K562 (cell line): ENCODE measurements around the gene CDK14. TPM values are rescaled to one million over a fixed set of nuclear protein-coding genes. Genes with fewer than 3 reads are reported as not detected.

Experiments used
- ATAC-seq: fragments of 200-7000 bp; cut with Tn5 transposase; 3 replicates; pipeline ENCODE4 v1.9.1; 2020; ENCODE audit warnings: moderate library complexity
- BruUV-seq: library from RNA; stranded (reverse); fragments of 400-500 nt; replicated peaks from 2 replicates; lab custom pipeline; 2021; lab: Mats Ljungman, UMichigan
- CTCF ChIA-PET: fragments of 300-600 bp; formaldehyde crosslinking; extraction: SDS; loops from one replicate; lab custom pipeline; 2021; ENCODE audit warnings: low intra/inter-chr PET ratio; lab: Yijun Ruan, JAX
- POLR2A ChIA-PET: fragments of 300-600, 350-650 bp; sonication (Branson Sonifier 250); formaldehyde crosslinking; extraction: SDS; loops from one replicate; lab custom pipeline; 2021; ENCODE audit warnings: antibody characterized with exemption, inconsistent platforms; lab: Yijun Ruan, JAX
- DNase-seq, 4 experiments: peaks; one replicate each; pipeline versions ENCODE4 v3.0.0 to v3.0.0-alpha.2; 2011 to 2018; ENCODE audit warnings: low spot score in 3 of 4, mixed read lengths in 3 of 4; ENCODE audit errors: extremely low read depth in 1 of 4
- FAIRE-seq: peaks from 2 replicates; lab custom pipeline; 2011; peaks lifted over from hg19 to GRCh38; lab: Jason Lieb, UNC
- H2AFZ ChIP-seq: 2 replicates; pipeline ENCODE4 v1.6.0; 2011; ENCODE audit warnings: low read depth, low read length, control low read depth, inconsistent platforms
- H3K27ac ChIP-seq: fragments of 200-600 bp; 3 replicates; pipeline ENCODE4 v1.8.0; 2011; ENCODE audit warnings: low read depth, mild to moderate bottlenecking, control low read depth, inconsistent platforms, low read length, moderate library complexity, mixed read lengths; ENCODE audit errors: extremely low read depth
- H3K27me3 ChIP-seq, 2 experiments: fragments of 300-600 bp in 1 of 2; 2 replicates in 1 of 2; 3 replicates in 1 of 2; pipeline versions ENCODE4 v1.6.0 to v1.8.0; 2011; ENCODE audit warnings: inconsistent platforms in 2 of 2, low read length in 2 of 2, mild to moderate bottlenecking in 1 of 2, mixed read lengths in 1 of 2, moderate library complexity in 1 of 2; ENCODE audit not compliant: control insufficient read depth in 2 of 2, insufficient read depth in 2 of 2
- H3K36me3 ChIP-seq: fragments of 300-600 bp; 3 replicates; pipeline ENCODE4 v1.8.0; 2011; ENCODE audit warnings: mild to moderate bottlenecking, low read length, inconsistent platforms; ENCODE audit not compliant: control insufficient read depth, insufficient read depth
- H3K4me1 ChIP-seq, 2 experiments: fragments of 200-600 bp in 1 of 2; replicated peaks in 1 of 2; 2 replicates in 1 of 2; 3 replicates in 1 of 2; pipeline versions ENCODE4 v1.5.1 to v1.8.0; 2011; ENCODE audit warnings: inconsistent platforms in 2 of 2, low read length in 2 of 2, mild to moderate bottlenecking in 1 of 2, mixed read lengths in 1 of 2, moderate library complexity in 1 of 2; ENCODE audit not compliant: control insufficient read depth in 2 of 2, insufficient read depth in 2 of 2
- H3K4me2 ChIP-seq: 2 replicates; pipeline ENCODE4 v1.6.1; 2011; ENCODE audit warnings: low read length, control low read depth, inconsistent platforms, mixed read lengths; ENCODE audit not compliant: insufficient read depth
- H3K4me3 ChIP-seq: fragments of 200-600 bp; sonication (generic), shearing (Covaris generic); 2 replicates; pipeline ENCODE4 v1.5.1; 2016; ENCODE audit warnings: control low read depth, inconsistent platforms
- H3K79me2 ChIP-seq: fragments of 200-600 bp; 3 replicates; pipeline ENCODE4 v1.8.0; 2011; ENCODE audit warnings: low read length, inconsistent platforms; ENCODE audit not compliant: control insufficient read depth, insufficient read depth
- H3K9ac ChIP-seq, 2 experiments: 2 replicates each; pipeline versions ENCODE4 v1.6.0 to v1.6.1; 2011; ENCODE audit warnings: low read depth in 2 of 2, low read length in 2 of 2, control low read depth in 1 of 2, inconsistent platforms in 1 of 2, mild to moderate bottlenecking in 1 of 2, mixed read lengths in 1 of 2; ENCODE audit not compliant: insufficient read depth in 1 of 2
- H3K9me1 ChIP-seq: one replicate; pipeline ENCODE4 v1.6.0; 2011; ENCODE audit warnings: inconsistent platforms, mild to moderate bottlenecking, low read length, moderate library complexity; ENCODE audit not compliant: control insufficient read depth, insufficient read depth
- H3K9me3 ChIP-seq: replicated peaks from 2 replicates; pipeline ENCODE4 v1.5.1; 2011; ENCODE audit warnings: low read depth, low read length, inconsistent platforms; ENCODE audit not compliant: control insufficient read depth, insufficient read depth
- H4K20me1 ChIP-seq: replicated peaks from 2 replicates; pipeline ENCODE4 v1.6.1; 2011; ENCODE audit warnings: low read length, inconsistent platforms, mixed read lengths; ENCODE audit not compliant: control insufficient read depth, insufficient read depth
- ARID4B ChIP-seq: sonication (generic); formaldehyde crosslinking; IDR thresholded peaks from 2 replicates; pipeline ENCODE4 v1.8.0; 2022; ENCODE audit warnings: mild to moderate bottlenecking, missing genetic modification reagents
- MYNN ChIP-seq, 2 experiments: sonication (generic); formaldehyde crosslinking in 1 of 2; IDR thresholded peaks; 2 replicates each; pipeline versions ENCODE4 v1.5.0 to v1.6.1; 2016 to 2020; ENCODE audit warnings: antibody characterized with exemption in 1 of 2, missing genetic modification reagents in 1 of 2
- NEUROD1 ChIP-seq: fragments of 150-350 bp; IDR thresholded peaks from 2 replicates; pipeline ENCODE4 v1.6.1; 2014; ENCODE audit warnings: borderline replicate concordance, low read length, low read depth; ENCODE audit not compliant: partially characterized antibody
- ZFP1 ChIP-seq: fragments of 450-650 bp; formaldehyde crosslinking; IDR thresholded peaks from 2 replicates; pipeline ENCODE4 v1.4.0; 2020; ENCODE audit warnings: mild to moderate bottlenecking, mixed read lengths
- WGBS: fragments of 100-300 bp; shearing (Covaris generic); methylation state at CpG from one replicate; pipeline ENCODE4 v1.1.6; 2016; ENCODE audit warnings: low coverage, mixed read lengths; ENCODE audit not compliant: insufficient coverage; ENCODE audit errors: missing lambda C conversion rate; 5-methylcytosine and 5-hydroxymethylcytosine counted together
- in situ Hi-C: fragments of 300-500 bp; cut with MboI; formaldehyde crosslinking; loops from 4 replicates; pipeline ENCODE4 v1.15.0; 2018; ENCODE audit warnings: inconsistent platforms, mixed read lengths
- intact Hi-C: fragments of 100-400 bp; cut with micrococcal nuclease; formaldehyde crosslinking; loops from 2 replicates; pipeline ENCODE4 v1.14.2; 2022
- polyA plus RNA-seq, 8 experiments: library from polyadenylated mRNA; depleted of rRNA in 4 of 8; stranded (reverse) in 5 of 8; unstranded in 3 of 8; fragments of >200 nt; fragmentation: Nextera tagmentation in 2 of 8; fragmentation: Illumina TruSeq in 1 of 8; extraction: Ambion mirVana in 2 of 8; extraction: Trizol in 1 of 8; gene quantifications; 2 replicates each; pipeline versions ENCODE4 v1.2.1 to v1.2.3, GENCODE V29; 2011 to 2014; ENCODE audit warnings: inconsistent platforms in 1 of 8, missing spikeins in 1 of 8
- total RNA-seq, 7 experiments: library from RNA; depleted of rRNA in 6 of 7; stranded (reverse); fragments of >200 nt in 6 of 7; fragmentation: Illumina TruSeq in 2 of 7; extraction: Trizol in 2 of 7; gene quantifications; 2 replicates each; pipeline versions ENCODE4 v1.2.1 to v1.2.3, GENCODE V29; 2011 to 2021; ENCODE audit warnings: low replicate concordance in 1 of 7
- TF ChIP-seq, protein P1 (sequence below): fragments of 200-800 bp; sonication (Bioruptor generic); IDR thresholded peaks from 2 replicates; pipeline ENCODE4 v1.6.1; 2016; ENCODE audit warnings: missing genetic modification characterization, missing compliant biosample characterization
- TF ChIP-seq, protein P2 (sequence below): fragments of 250-450 bp; sonication (Bioruptor Pico); IDR thresholded peaks from 2 replicates; pipeline ENCODE4 v1.4.0; 2020; ENCODE audit warnings: mild to moderate bottlenecking, moderate library complexity
- TF ChIP-seq, protein P3 (sequence below), 2 experiments: fragments of 450-650 bp in 1 of 2; sonication (generic) in 1 of 2; formaldehyde crosslinking in 1 of 2; IDR thresholded peaks in 1 of 2; conservative IDR thresholded peaks in 1 of 2; 2 replicates each; pipeline versions ENCODE4 v1.6.1 to v1.8.1; 2016 to 2023; ENCODE audit warnings: mild to moderate bottlenecking in 2 of 2, moderate library complexity in 2 of 2, inconsistent platforms in 1 of 2, missing genetic modification reagents in 1 of 2

Gene CDK14
- total and polyA plus RNA-seq, 9 of the 15 experiments (the other 6 are each of a cell fraction or from before 2014, with no cell fraction given), result 0.03 to 0.91 (median 0.16) TPM

DNA sequence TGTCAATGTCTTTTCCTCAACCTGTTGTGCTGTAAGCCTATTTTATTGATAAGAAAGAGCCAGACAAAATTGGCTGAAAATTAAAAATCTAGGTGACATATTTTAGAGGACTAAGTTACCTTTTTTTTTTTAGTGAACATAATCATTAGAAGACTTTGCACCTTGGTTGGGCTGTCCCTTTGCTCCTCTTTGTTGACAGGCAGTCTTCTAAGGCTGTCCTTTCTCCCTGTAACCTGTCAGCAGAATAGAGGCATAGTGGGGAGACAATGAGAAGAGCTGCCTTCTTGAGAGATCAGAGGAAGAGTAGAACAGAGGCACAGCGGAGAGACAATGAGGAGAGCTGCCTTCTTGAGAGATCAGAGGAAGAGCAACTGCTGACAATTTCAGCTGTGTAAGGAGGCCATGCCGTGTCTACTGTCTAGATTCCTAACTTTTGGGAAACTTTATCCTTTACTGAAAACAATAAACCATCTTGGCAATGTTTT is 429.8 kb downstream of the CDK14 start:
- Histone ChIP-seq H3K9me1 (no peaks in the 10 kb centered on the region), H3K36me3 (no peaks in the 10 kb centered on the region), H3K4me1 (no peaks in the 10 kb centered on the region), H3K4me3 (no peak overlapping the region), H3K27me3 (no peaks in the 10 kb centered on the region), H3K27ac (no peak overlapping the region), H3K4me2 (no peak overlapping the region), H2AFZ (no peak overlapping the region), H3K9me3 (no peaks in the 10 kb centered on the region), H4K20me1 (no peaks in the 10 kb centered on the region), H3K79me2 (no peaks in the 10 kb centered on the region), H3K9ac (no peak overlapping the region)
- in situ Hi-C loops (no loop called here), intact Hi-C loops (no loop called here)
- ATAC-seq (no peak), FAIRE-seq (no peak), DNase-seq (no peak)
- ChIA-PET POLR2A (no interaction called here), CTCF (no interaction called here)
- no TSS peak for BruUV-seq
- TF ChIP-seq ARID4B (CRISPR knock-in tag), result no peak
- TF ChIP-seq, protein P1, sequence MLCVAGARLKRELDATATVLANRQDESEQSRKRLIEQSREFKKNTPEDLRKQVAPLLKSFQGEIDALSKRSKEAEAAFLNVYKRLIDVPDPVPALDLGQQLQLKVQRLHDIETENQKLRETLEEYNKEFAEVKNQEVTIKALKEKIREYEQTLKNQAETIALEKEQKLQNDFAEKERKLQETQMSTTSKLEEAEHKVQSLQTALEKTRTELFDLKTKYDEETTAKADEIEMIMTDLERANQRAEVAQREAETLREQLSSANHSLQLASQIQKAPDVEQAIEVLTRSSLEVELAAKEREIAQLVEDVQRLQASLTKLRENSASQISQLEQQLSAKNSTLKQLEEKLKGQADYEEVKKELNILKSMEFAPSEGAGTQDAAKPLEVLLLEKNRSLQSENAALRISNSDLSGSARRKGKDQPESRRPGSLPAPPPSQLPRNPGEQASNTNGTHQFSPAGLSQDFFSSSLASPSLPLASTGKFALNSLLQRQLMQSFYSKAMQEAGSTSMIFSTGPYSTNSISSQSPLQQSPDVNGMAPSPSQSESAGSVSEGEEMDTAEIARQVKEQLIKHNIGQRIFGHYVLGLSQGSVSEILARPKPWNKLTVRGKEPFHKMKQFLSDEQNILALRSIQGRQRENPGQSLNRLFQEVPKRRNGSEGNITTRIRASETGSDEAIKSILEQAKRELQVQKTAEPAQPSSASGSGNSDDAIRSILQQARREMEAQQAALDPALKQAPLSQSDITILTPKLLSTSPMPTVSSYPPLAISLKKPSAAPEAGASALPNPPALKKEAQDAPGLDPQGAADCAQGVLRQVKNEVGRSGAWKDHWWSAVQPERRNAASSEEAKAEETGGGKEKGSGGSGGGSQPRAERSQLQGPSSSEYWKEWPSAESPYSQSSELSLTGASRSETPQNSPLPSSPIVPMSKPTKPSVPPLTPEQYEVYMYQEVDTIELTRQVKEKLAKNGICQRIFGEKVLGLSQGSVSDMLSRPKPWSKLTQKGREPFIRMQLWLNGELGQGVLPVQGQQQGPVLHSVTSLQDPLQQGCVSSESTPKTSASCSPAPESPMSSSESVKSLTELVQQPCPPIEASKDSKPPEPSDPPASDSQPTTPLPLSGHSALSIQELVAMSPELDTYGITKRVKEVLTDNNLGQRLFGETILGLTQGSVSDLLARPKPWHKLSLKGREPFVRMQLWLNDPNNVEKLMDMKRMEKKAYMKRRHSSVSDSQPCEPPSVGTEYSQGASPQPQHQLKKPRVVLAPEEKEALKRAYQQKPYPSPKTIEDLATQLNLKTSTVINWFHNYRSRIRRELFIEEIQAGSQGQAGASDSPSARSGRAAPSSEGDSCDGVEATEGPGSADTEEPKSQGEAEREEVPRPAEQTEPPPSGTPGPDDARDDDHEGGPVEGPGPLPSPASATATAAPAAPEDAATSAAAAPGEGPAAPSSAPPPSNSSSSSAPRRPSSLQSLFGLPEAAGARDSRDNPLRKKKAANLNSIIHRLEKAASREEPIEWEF, result no peak
- TF ChIP-seq, protein P2, sequence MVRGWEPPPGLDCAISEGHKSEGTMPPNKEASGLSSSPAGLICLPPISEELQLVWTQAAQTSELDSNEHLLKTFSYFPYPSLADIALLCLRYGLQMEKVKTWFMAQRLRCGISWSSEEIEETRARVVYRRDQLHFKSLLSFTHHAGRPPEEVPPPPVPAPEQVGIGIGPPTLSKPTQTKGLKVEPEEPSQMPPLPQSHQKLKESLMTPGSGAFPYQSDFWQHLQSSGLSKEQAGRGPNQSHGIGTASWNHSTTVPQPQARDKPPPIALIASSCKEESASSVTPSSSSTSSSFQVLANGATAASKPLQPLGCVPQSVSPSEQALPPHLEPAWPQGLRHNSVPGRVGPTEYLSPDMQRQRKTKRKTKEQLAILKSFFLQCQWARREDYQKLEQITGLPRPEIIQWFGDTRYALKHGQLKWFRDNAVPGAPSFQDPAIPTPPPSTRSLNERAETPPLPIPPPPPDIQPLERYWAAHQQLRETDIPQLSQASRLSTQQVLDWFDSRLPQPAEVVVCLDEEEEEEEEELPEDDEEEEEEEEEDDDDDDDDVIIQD (CRISPR knock-in tag), result no peak
- no peak for TF ChIP-seq MYNN (IDR thresholded peaks at IDR 0.05)
- no peak for TF ChIP-seq MYNN (CRISPR knock-in tag; IDR thresholded peaks at IDR 0.05)
- TF ChIP-seq NEUROD1, result no peak
- TF ChIP-seq, protein P3, sequence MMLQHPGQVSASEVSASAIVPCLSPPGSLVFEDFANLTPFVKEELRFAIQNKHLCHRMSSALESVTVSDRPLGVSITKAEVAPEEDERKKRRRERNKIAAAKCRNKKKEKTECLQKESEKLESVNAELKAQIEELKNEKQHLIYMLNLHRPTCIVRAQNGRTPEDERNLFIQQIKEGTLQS (IDR thresholded peaks at IDR 0.05), result no peak
- TF ChIP-seq, protein P3 (CRISPR knock-in tag; conservative IDR thresholded peaks at IDR 0.05), result no peak
- TF ChIP-seq ZFP1, result no peak
- 0% methylated on average over 2 of the region's 2 CpGs for WGBS
